GM20431 (cell line): ENCODE measurements around the gene APIP.

Source experiments
- in situ Hi-C: fragments of 300-500 bp; cut with MseI, MboI; formaldehyde crosslinking; loops from one replicate; pipeline ENCODE4 v1.15.0; 2020; ENCODE audit warnings: low sequenced_read_pairs; ENCODE audit not compliant: unreplicated experiment

The APIP gene

GRCh38 chr11:34855021-34855753 is 61.0 kb downstream of the APIP start:
- in situ Hi-C loops = no loop called here

GRCh38 chr11:34851916-34852315 is 64.3 kb downstream of the APIP start:
- in situ Hi-C loops = no loop called here

GRCh38 chr11:34850334-34850733 is 65.8 kb downstream of the APIP start:
- in situ Hi-C loops = no loop called here

GRCh38 chr11:34846467-34846866 is 69.7 kb downstream of the APIP start:
- in situ Hi-C loops = no loop called here

- in situ Hi-C loops = no loop called here
Measured at GRCh38 chr11:34844463-34845112, 71.6 kb downstream of the APIP start.

GRCh38 chr11:34843271-34843670 is 72.9 kb downstream of the APIP start:
- in situ Hi-C loops = no loop called here

- in situ Hi-C loops = no loop called here
Measured at GRCh38 chr11:34840736-34841386, 75.3 kb downstream of the APIP start.

- in situ Hi-C loops = no loop called here
Measured at GRCh38 chr11:34839969-34840368, 76.2 kb downstream of the APIP start.

- in situ Hi-C loops = no loop called here
Measured at GRCh38 chr11:34836958-34837856, 79.0 kb downstream of the APIP start.

GRCh38 chr11:34833602-34834001 is 82.6 kb downstream of the APIP start:
- in situ Hi-C loops = no loop called here
